ENCODE results near the gene PEX14. TPM values are rescaled to one million over a fixed set of nuclear protein-coding genes. Genes with fewer than 3 reads are reported as not detected.

Gene PEX14
- total and polyA plus RNA-seq, 2 experiments from 2014 or later: 17.6 to 19.6 TPM

GRCh38 chr1:10578070-10578469 is 103.3 kb downstream of the PEX14 start:
- Histone ChIP-seq H3K79me2 (replicated peaks; ENCODE audit: insufficient read depth) (no peaks in the 10 kb centered on the region; the same call in 1 of the 2 replicates), H3K9me2 (ENCODE audit: insufficient read depth) (no peaks in the 10 kb centered on the region), H4K20me1 (replicated peaks; ENCODE audit: insufficient read depth) (no peaks in the 10 kb centered on the region), H3K27me3 (ENCODE audit: insufficient read depth) (no peaks in the 10 kb centered on the region), H3K4me1 (ENCODE audit: insufficient read depth) (peaks cover 22% of the 10 kb centered on the region), H3K4me2 (peak overlapping the region; percentile 59), H3K36me3 (ENCODE audit: insufficient read depth) (no peaks in the 10 kb centered on the region), H3F3A (replicated peaks; ENCODE audit: low read depth) (no peaks in the 10 kb centered on the region), H3K4me3 (no peak overlapping the region), H2AFZ (no peak overlapping the region), H3K27ac (ENCODE audit: low read depth) (no peak overlapping the region)
- no peak overlapping the region for H3K4me3 Mint-ChIP-seq
- peaks cover 22% of the 10 kb centered on the region for H3K4me1 Mint-ChIP-seq
- no peaks in the 10 kb centered on the region for H3K36me3 Mint-ChIP-seq (ENCODE audit: low read depth)
- peaks cover 8% of the 10 kb centered on the region for H3K27me3 Mint-ChIP-seq (ENCODE audit: insufficient read depth, low read depth, poor library complexity)
- no peaks in the 10 kb centered on the region for H3K9me3 Mint-ChIP-seq
- ATAC-seq (peak; percentile 56), DNase-seq (ENCODE audit: low spot score) (no peak)
- H3K27ac Mint-ChIP-seq: peak overlapping the region; percentile 41; the same call in 1 of the 2 replicates
- TF ChIP-seq ZNF114 (CRISPR knock-in tag; IDR thresholded peaks at IDR 0.05): no peak
- TF ChIP-seq CTCF (conservative IDR thresholded peaks at IDR 0.05; ENCODE audit: low read depth in 2 of 2): no peak
- TF ChIP-seq EZH2 (IDR thresholded peaks at IDR 0.05; ENCODE audit: low read depth, unreplicated experiment): no peak
- TF ChIP-seq ETS1 (IDR thresholded peaks at IDR 0.05): no peak
- TF ChIP-seq JUNB (IDR thresholded peaks at IDR 0.05; ENCODE audit: unreplicated experiment): no peak
- TF ChIP-seq NANOG (IDR thresholded peaks at IDR 0.05; ENCODE audit: borderline replicate concordance): no peak
- no peak for TF ChIP-seq POLR2AphosphoS5 (IDR thresholded peaks at IDR 0.05; ENCODE audit: low read depth)
- no peak for TF ChIP-seq STAT1 (IDR thresholded peaks at IDR 0.05; ENCODE audit: unreplicated experiment)
- no peak for TF ChIP-seq EZH2phosphoT487 (IDR thresholded peaks at IDR 0.05; ENCODE audit: unreplicated experiment)
- TF ChIP-seq, protein P1, sequence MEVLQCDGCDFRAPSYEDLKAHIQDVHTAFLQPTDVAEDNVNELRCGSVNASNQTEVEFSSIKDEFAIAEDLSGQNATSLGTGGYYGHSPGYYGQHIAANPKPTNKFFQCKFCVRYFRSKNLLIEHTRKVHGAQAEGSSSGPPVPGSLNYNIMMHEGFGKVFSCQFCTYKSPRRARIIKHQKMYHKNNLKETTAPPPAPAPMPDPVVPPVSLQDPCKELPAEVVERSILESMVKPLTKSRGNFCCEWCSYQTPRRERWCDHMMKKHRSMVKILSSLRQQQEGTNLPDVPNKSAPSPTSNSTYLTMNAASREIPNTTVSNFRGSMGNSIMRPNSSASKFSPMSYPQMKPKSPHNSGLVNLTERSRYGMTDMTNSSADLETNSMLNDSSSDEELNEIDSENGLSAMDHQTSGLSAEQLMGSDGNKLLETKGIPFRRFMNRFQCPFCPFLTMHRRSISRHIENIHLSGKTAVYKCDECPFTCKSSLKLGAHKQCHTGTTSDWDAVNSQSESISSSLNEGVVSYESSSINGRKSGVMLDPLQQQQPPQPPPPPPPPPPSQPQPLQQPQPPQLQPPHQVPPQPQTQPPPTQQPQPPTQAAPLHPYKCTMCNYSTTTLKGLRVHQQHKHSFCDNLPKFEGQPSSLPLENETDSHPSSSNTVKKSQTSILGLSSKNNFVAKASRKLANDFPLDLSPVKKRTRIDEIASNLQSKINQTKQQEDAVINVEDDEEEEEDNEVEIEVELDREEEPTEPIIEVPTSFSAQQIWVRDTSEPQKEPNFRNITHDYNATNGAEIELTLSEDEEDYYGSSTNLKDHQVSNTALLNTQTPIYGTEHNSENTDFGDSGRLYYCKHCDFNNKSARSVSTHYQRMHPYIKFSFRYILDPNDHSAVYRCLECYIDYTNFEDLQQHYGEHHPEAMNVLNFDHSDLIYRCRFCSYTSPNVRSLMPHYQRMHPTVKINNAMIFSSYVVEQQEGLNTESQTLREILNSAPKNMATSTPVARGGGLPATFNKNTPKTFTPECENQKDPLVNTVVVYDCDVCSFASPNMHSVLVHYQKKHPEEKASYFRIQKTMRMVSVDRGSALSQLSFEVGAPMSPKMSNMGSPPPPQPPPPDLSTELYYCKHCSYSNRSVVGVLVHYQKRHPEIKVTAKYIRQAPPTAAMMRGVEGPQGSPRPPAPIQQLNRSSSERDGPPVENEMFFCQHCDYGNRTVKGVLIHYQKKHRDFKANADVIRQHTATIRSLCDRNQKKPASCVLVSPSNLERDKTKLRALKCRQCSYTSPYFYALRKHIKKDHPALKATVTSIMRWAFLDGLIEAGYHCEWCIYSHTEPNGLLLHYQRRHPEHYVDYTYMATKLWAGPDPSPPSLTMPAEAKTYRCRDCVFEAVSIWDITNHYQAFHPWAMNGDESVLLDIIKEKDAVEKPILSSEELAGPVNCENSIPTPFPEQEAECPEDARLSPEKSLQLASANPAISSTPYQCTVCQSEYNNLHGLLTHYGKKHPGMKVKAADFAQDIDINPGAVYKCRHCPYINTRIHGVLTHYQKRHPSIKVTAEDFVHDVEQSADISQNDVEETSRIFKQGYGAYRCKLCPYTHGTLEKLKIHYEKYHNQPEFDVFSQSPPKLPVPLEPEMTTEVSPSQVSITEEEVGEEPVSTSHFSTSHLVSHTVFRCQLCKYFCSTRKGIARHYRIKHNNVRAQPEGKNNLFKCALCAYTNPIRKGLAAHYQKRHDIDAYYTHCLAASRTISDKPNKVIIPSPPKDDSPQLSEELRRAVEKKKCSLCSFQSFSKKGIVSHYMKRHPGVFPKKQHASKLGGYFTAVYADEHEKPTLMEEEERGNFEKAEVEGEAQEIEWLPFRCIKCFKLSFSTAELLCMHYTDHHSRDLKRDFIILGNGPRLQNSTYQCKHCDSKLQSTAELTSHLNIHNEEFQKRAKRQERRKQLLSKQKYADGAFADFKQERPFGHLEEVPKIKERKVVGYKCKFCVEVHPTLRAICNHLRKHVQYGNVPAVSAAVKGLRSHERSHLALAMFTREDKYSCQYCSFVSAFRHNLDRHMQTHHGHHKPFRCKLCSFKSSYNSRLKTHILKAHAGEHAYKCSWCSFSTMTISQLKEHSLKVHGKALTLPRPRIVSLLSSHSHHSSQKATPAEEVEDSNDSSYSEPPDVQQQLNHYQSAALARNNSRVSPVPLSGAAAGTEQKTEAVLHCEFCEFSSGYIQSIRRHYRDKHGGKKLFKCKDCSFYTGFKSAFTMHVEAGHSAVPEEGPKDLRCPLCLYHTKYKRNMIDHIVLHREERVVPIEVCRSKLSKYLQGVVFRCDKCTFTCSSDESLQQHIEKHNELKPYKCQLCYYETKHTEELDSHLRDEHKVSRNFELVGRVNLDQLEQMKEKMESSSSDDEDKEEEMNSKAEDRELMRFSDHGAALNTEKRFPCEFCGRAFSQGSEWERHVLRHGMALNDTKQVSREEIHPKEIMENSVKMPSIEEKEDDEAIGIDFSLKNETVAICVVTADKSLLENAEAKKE (CRISPR knock-in tag; IDR thresholded peaks at IDR 0.05): no peak
- TF ChIP-seq ZNF331 (CRISPR knock-in tag; IDR thresholded peaks at IDR 0.05; ENCODE audit: low read depth): no peak
- TF ChIP-seq REST (IDR thresholded peaks at IDR 0.05; ENCODE audit: unreplicated experiment): no peak
- TF ChIP-seq CREB1 (CRISPR knock-in tag; IDR thresholded peaks at IDR 0.05; ENCODE audit: low read depth): no peak

Measured in GM23338 (cell line).